ENCODE measurements around the gene EFNA5. TPM values are rescaled to one million over a fixed set of nuclear protein-coding genes. Genes with fewer than 3 reads are reported as not detected.

The EFNA5 gene
- polyA plus RNA-seq, 1 donor = 6.1 TPM

DNA sequence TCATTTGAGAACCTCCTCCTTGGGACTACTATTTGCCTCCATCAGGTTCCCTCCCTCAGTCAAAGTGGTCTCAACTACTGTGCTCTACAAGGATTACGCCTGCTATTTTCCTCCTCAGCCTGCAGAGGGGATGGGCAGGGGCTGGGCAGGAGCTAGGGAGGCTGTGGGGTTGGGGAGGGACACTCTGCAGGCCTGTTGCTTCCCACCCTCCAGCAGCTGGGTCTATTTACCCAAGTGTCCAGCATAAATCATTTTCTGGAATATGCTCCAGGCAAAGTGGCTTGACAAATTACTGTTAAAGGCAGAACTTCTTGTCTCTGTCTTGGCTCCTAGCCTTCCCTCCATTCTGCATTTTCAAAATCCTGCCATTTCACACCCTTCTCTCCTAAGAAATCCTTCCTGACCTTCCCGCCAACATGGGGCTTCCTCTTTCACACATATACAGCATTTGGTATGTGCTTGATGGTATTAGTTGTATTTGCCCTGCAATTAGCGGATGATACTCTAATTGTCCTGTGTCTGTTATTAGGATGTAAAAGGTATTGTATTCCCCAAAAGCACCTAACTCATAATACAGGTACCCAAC lies 106.7 kb downstream of the EFNA5 start:
- no peaks in the 10 kb centered on the region for H3K27me3 ChIP-seq (ENCODE audit: control insufficient read depth, insufficient read depth, low read length)
- H3K27ac ChIP-seq (ENCODE audit: low read length) = no peak overlapping the region
- H3K4me1 ChIP-seq (ENCODE audit: control insufficient read depth, insufficient read depth, low read length) = no peaks in the 10 kb centered on the region
- no peaks in the 10 kb centered on the region for H3K36me3 ChIP-seq (ENCODE audit: control insufficient read depth, insufficient read depth, low read length)
- no peak overlapping the region for H3K4me3 ChIP-seq (ENCODE audit: low read length)
- DNase-seq = no peak
- WGBS (ENCODE audit: insufficient coverage, low lambda C conversion rate) = no CpG with 5 or more reads among the region's 3 CpGs
- no peaks in the 10 kb centered on the region for H3K9me3 ChIP-seq (ENCODE audit: control insufficient read depth, low read depth, low read length)

- DNase-seq = no peak
- H3K27me3 ChIP-seq (ENCODE audit: control insufficient read depth, insufficient read depth, low read length) = no peaks in the 10 kb centered on the region
- no peaks in the 10 kb centered on the region for H3K9me3 ChIP-seq (ENCODE audit: control insufficient read depth, low read depth, low read length)
- H3K36me3 ChIP-seq (ENCODE audit: control insufficient read depth, insufficient read depth, low read length) = no peaks in the 10 kb centered on the region
- no peak overlapping the region for H3K27ac ChIP-seq (ENCODE audit: low read length)
- no CpG with 5 or more reads among the region's 6 CpGs for WGBS (ENCODE audit: insufficient coverage, low lambda C conversion rate)
- H3K4me1 ChIP-seq (ENCODE audit: control insufficient read depth, insufficient read depth, low read length) = no peaks in the 10 kb centered on the region
- H3K4me3 ChIP-seq (ENCODE audit: low read length) = no peak overlapping the region
Measured at GRCh38 chr5:107560377-107560776, 110.4 kb downstream of the EFNA5 start.

DNA sequence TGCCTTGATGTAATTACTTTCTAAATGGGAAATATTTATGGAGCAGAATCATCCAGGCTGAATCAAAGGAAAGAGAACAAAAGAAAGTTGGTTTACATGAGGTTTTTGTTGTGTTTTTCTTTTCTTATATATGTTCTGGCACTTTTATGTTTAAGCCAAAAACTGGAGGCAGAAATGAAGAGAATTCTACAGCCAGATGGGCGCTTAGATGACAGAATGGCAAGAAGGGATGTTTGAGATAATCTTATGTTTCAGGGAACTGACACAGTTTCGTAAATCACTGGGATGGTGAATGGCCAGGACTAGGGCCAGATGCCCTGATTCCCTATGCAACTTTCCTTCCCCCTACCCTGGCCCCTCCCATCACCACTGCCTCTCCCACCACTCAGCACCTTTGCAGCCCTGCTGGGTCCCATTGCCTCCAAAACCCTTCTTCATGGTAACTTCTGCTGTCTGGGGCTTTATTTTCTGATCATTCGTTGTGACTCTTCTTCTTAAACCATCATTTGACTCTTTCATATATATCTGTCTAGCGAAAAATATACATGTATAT lies 111.8 kb downstream of the EFNA5 start:
- H3K4me3 ChIP-seq (ENCODE audit: low read length) = no peak overlapping the region
- no peak for DNase-seq
- no peaks in the 10 kb centered on the region for H3K27me3 ChIP-seq (ENCODE audit: control insufficient read depth, insufficient read depth, low read length)
- no peak overlapping the region for H3K27ac ChIP-seq (ENCODE audit: low read length)
- 60% methylated on average over 1 of the region's 4 CpGs for WGBS (ENCODE audit: insufficient coverage, low lambda C conversion rate)
- H3K9me3 ChIP-seq (ENCODE audit: control insufficient read depth, low read depth, low read length) = no peaks in the 10 kb centered on the region
- no peaks in the 10 kb centered on the region for H3K4me1 ChIP-seq (ENCODE audit: control insufficient read depth, insufficient read depth, low read length)
- H3K36me3 ChIP-seq (ENCODE audit: control insufficient read depth, insufficient read depth, low read length) = no peaks in the 10 kb centered on the region

- Histone ChIP-seq H3K36me3 (ENCODE audit: control insufficient read depth, insufficient read depth, low read length) (no peaks in the 10 kb centered on the region), H3K4me1 (ENCODE audit: control insufficient read depth, insufficient read depth, low read length) (no peaks in the 10 kb centered on the region), H3K27me3 (ENCODE audit: control insufficient read depth, insufficient read depth, low read length) (no peaks in the 10 kb centered on the region), H3K27ac (ENCODE audit: low read length) (no peak overlapping the region), H3K9me3 (ENCODE audit: control insufficient read depth, low read depth, low read length) (no peaks in the 10 kb centered on the region), H3K4me3 (ENCODE audit: low read length) (no peak overlapping the region)
- DNase-seq = no peak
- 80% methylated on average over 4 of the region's 11 CpGs for WGBS (ENCODE audit: insufficient coverage, low lambda C conversion rate)
Measured at GRCh38 chr5:107557051-107557658, 113.6 kb downstream of the EFNA5 start.

DNA sequence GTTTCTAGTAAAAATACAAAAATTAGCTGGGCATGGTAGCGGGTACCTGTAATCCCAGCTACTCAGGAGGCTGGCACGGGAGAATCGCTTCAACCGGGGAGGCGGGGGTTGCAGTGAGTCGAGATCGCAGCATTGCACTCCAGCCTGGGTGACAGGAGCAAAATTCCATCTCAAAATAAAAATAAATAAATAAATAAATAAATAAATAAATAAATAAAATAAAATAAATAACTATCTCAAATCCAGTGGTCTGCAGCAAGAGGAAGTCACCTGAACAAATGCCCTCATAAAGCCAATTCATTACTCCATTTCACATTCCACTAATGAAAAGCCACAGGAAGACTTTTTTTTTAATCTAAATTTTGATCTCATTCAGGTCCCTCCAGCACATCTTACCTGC lies 114.2 kb downstream of the EFNA5 start:
- no peak for DNase-seq
- Histone ChIP-seq H3K27me3 (ENCODE audit: control insufficient read depth, insufficient read depth, low read length) (no peaks in the 10 kb centered on the region), H3K27ac (ENCODE audit: low read length) (no peak overlapping the region), H3K36me3 (ENCODE audit: control insufficient read depth, insufficient read depth, low read length) (no peaks in the 10 kb centered on the region), H3K4me3 (ENCODE audit: low read length) (no peak overlapping the region), H3K4me1 (ENCODE audit: control insufficient read depth, insufficient read depth, low read length) (no peaks in the 10 kb centered on the region), H3K9me3 (ENCODE audit: control insufficient read depth, low read depth, low read length) (no peaks in the 10 kb centered on the region)
- WGBS (ENCODE audit: insufficient coverage, low lambda C conversion rate) = no CpG with 5 or more reads among the region's 7 CpGs

GRCh38 chr5:107555425-107556090 lies 115.2 kb downstream of the EFNA5 start:
- Histone ChIP-seq H3K27me3 (ENCODE audit: control insufficient read depth, insufficient read depth, low read length) (no peaks in the 10 kb centered on the region), H3K9me3 (ENCODE audit: control insufficient read depth, low read depth, low read length) (no peaks in the 10 kb centered on the region), H3K4me3 (ENCODE audit: low read length) (no peak overlapping the region), H3K27ac (ENCODE audit: low read length) (no peak overlapping the region), H3K36me3 (ENCODE audit: control insufficient read depth, insufficient read depth, low read length) (no peaks in the 10 kb centered on the region), H3K4me1 (ENCODE audit: control insufficient read depth, insufficient read depth, low read length) (no peaks in the 10 kb centered on the region)
- 83% methylated on average over 3 of the region's 4 CpGs for WGBS (ENCODE audit: insufficient coverage, low lambda C conversion rate)
- DNase-seq = no peak

GRCh38 chr5:107554776-107555424 lies 115.8 kb downstream of the EFNA5 start:
- Histone ChIP-seq H3K27ac (ENCODE audit: low read length) (no peak overlapping the region), H3K4me1 (ENCODE audit: control insufficient read depth, insufficient read depth, low read length) (no peaks in the 10 kb centered on the region), H3K27me3 (ENCODE audit: control insufficient read depth, insufficient read depth, low read length) (no peaks in the 10 kb centered on the region), H3K4me3 (ENCODE audit: low read length) (no peak overlapping the region), H3K9me3 (ENCODE audit: control insufficient read depth, low read depth, low read length) (no peaks in the 10 kb centered on the region), H3K36me3 (ENCODE audit: control insufficient read depth, insufficient read depth, low read length) (no peaks in the 10 kb centered on the region)
- DNase-seq = no peak
- no CpG with 5 or more reads among the region's 7 CpGs for WGBS (ENCODE audit: insufficient coverage, low lambda C conversion rate)

DNA sequence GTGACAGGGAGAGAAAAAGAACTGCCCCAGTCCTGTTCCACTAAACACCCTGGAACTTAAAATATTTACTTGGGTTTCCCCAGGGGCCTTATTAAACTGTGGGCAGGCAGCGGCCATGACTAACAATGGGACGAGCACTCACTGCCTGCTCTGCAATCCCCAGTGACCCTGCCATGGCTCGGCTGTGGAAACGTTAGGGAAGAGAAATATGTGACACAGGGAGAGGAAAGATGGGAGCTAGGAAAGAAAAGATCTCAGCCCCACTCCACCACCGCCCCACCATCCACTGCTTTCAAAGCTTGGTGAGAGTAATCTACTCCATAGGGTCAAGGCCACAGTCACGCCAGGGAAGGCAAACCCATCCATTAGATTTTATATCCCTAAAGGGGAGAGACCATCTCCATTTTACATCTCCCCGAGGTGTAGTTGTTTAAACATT lies 117.6 kb downstream of the EFNA5 start:
- no CpG with 5 or more reads among the region's 7 CpGs for WGBS (ENCODE audit: insufficient coverage, low lambda C conversion rate)
- Histone ChIP-seq H3K4me3 (ENCODE audit: low read length) (no peak overlapping the region), H3K4me1 (ENCODE audit: control insufficient read depth, insufficient read depth, low read length) (no peaks in the 10 kb centered on the region), H3K27me3 (ENCODE audit: control insufficient read depth, insufficient read depth, low read length) (no peaks in the 10 kb centered on the region), H3K36me3 (ENCODE audit: control insufficient read depth, insufficient read depth, low read length) (no peaks in the 10 kb centered on the region), H3K27ac (ENCODE audit: low read length) (no peak overlapping the region), H3K9me3 (ENCODE audit: control insufficient read depth, low read depth, low read length) (no peaks in the 10 kb centered on the region)
- no peak for DNase-seq

DNA sequence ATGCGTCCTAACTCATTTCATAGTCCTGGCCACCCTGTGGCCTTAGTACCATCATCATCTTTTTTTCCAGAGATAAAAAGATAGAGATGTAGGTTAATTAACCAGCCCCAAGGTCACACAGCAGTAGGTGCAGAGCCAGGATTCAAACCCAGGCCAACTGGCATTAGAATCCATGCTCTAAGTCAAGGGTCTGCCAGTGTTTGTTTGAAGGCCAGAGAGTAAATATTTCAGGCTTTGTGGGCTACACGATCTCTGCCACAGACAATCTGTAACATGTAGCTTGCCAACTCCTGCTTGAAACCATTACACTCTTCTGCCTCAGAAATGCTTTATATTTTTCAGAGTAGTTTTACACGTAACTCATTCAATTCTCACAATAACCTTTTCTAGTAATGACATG lies 119.6 kb downstream of the EFNA5 start:
- no peak for DNase-seq
- no peaks in the 10 kb centered on the region for H3K27me3 ChIP-seq (ENCODE audit: control insufficient read depth, insufficient read depth, low read length)
- H3K9me3 ChIP-seq (ENCODE audit: control insufficient read depth, low read depth, low read length) = no peaks in the 10 kb centered on the region
- 100% methylated on average over 2 of the region's 3 CpGs for WGBS (ENCODE audit: insufficient coverage, low lambda C conversion rate)
- H3K4me3 ChIP-seq (ENCODE audit: low read length) = no peak overlapping the region
- no peaks in the 10 kb centered on the region for H3K36me3 ChIP-seq (ENCODE audit: control insufficient read depth, insufficient read depth, low read length)
- H3K27ac ChIP-seq (ENCODE audit: low read length) = no peak overlapping the region
- no peaks in the 10 kb centered on the region for H3K4me1 ChIP-seq (ENCODE audit: control insufficient read depth, insufficient read depth, low read length)

GRCh38 chr5:107549567-107549966 lies 121.2 kb downstream of the EFNA5 start:
- H3K27ac ChIP-seq (ENCODE audit: low read length) = no peak overlapping the region
- no peaks in the 10 kb centered on the region for H3K4me1 ChIP-seq (ENCODE audit: control insufficient read depth, insufficient read depth, low read length)
- no peaks in the 10 kb centered on the region for H3K27me3 ChIP-seq (ENCODE audit: control insufficient read depth, insufficient read depth, low read length)
- no peak overlapping the region for H3K4me3 ChIP-seq (ENCODE audit: low read length)
- DNase-seq = no peak
- no peaks in the 10 kb centered on the region for H3K36me3 ChIP-seq (ENCODE audit: control insufficient read depth, insufficient read depth, low read length)
- WGBS (ENCODE audit: insufficient coverage, low lambda C conversion rate) = no CpG with 5 or more reads among the region's 2 CpGs
- H3K9me3 ChIP-seq (ENCODE audit: control insufficient read depth, low read depth, low read length) = no peaks in the 10 kb centered on the region
